Nephron (organoid): ENCODE results near the gene SMIM9.
"Not testable (repeated sequence)": the region's sequence is repeated elsewhere in the genome, so short reads cannot be mapped to it uniquely, and the experiment has no call there.

Experiments
- H3K27ac Mint-ChIP-seq, 3 experiments: 2 replicates each; pipeline ENCODE4 v1.8.0; 2020; ENCODE audit warnings: mixed read lengths in 3 of 3, mild to moderate bottlenecking in 2 of 3, moderate library complexity in 1 of 3
- H3K27me3 Mint-ChIP-seq: 2 replicates; pipeline ENCODE4 v1.8.0; 2021; ENCODE audit warnings: low read depth, mild to moderate bottlenecking, moderate library complexity, mixed read lengths
- H3K36me3 Mint-ChIP-seq: 2 replicates; pipeline ENCODE4 v1.8.0; 2020; ENCODE audit warnings: low read depth, mixed read lengths
- H3K4me1 Mint-ChIP-seq: 2 replicates; pipeline ENCODE4 v1.8.0; 2020; ENCODE audit warnings: mixed read lengths
- H3K4me3 Mint-ChIP-seq, 3 experiments: 2 replicates each; pipeline ENCODE4 v1.8.0; 2020; ENCODE audit warnings: mild to moderate bottlenecking in 3 of 3, mixed read lengths in 3 of 3, moderate library complexity in 2 of 3
- H3K9me3 Mint-ChIP-seq: 2 replicates; pipeline ENCODE4 v1.8.0; 2020; ENCODE audit warnings: mixed read lengths
- CTCF ChIP-seq, 3 experiments: fragments of 200-600 bp; sonication (generic); IDR thresholded peaks; one replicate each; pipeline ENCODE4 v1.5.0; 2021; ENCODE audit warnings: antibody characterized with exemption in 3 of 3; ENCODE audit not compliant: unreplicated experiment in 3 of 3

The SMIM9 gene

DNA sequence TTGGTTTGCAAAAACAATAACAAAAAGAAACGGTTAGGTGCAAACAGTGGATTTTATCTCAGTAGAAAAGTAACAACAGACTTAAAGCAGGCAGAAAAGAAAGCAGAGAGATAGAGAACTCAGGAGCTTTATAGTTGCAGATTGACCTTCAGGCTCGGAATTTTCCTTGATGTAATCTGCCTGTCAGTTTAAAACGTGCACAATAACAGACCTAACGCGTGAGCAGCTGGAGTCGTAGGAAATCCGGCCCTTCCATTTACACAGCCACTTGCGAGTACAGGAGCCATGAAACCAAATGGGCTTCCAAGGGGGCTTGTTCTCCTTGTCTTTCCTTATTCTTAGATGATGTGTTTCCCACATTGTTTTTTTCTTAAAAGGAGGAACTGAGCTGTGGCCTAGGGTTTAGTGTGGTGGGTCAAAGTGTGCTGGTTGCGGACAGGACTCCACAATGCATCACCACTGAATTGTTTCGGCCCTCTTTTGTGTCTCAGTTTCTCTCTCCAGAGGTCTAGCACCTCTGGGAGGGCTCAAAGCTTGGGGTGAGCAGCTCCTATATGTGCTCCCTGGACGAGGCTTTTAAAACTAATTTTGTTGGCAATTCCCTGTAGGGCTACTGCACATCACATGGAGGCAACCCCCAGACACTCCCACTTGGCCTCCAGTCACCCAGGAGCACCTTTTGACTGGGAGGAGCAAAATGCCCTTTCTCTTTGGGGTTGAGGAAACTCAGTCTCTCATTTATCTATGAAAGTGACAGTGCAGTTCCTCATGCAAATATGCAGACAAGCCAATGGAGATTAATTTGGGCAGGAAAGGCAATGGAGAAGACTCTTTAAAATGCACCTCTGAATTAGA, 15.3 kb downstream of the SMIM9 start:
- peaks cover 3% of the 10 kb centered on the region for H3K27me3 Mint-ChIP-seq
- H3K9me3 Mint-ChIP-seq: peaks cover 13% of the 10 kb centered on the region
- H3K27ac Mint-ChIP-seq: no peak overlapping the region
- no peaks in the 10 kb centered on the region for H3K36me3 Mint-ChIP-seq
- TF ChIP-seq CTCF (IDR thresholded peaks at IDR 0.05; ENCODE audit: unreplicated experiment in 3 of 3): no peak
- H3K4me3 Mint-ChIP-seq: no peak overlapping the region
- H3K4me1 Mint-ChIP-seq: no peaks in the 10 kb centered on the region

DNA sequence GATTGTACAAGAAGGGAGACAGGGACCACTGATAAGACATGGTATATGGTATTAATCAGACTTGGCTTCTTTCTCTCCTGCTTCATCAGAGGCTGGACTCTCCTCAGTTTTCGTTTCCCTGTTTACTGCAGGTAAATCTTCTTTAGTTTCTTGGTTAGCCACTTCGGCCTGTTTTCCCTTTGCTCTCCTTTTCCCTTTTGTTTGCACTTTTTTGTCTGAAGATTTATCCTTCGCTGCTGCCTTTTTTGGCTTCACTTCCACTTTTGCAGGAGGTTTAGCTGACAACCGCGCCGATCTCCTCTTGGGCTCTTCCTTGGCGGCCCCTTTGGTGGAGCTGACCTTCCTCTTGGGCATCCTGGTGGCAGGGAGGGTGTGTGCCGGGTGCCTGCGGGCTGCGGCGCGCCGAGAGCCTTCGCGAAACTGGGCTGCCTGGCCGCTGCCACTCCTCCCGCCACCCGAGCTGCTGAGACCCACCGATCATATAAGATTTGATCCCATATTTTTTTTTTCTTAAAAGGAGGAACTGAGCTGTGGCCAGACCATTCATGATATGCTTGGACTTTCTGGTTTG, 17.3 kb downstream of the SMIM9 start:
- not testable (repeated sequence) for H3K27me3 Mint-ChIP-seq

GRCh38 chrX:154816326-154816898, 18.1 kb downstream of the SMIM9 start:
- H3K27ac Mint-ChIP-seq, H3K4me3 Mint-ChIP-seq, H3K4me1 Mint-ChIP-seq, H3K27me3 Mint-ChIP-seq, H3K36me3 Mint-ChIP-seq: not testable (repeated sequence)
- H3K9me3 Mint-ChIP-seq: peaks cover 11% of the 10 kb centered on the region

More for the DNA sequence above, 17.3 kb downstream of the SMIM9 start:
- peaks cover 11% of the 10 kb centered on the region for H3K9me3 Mint-ChIP-seq
- H3K36me3 Mint-ChIP-seq, H3K4me1 Mint-ChIP-seq, H3K27ac Mint-ChIP-seq, H3K4me3 Mint-ChIP-seq: not testable (repeated sequence)

DNA sequence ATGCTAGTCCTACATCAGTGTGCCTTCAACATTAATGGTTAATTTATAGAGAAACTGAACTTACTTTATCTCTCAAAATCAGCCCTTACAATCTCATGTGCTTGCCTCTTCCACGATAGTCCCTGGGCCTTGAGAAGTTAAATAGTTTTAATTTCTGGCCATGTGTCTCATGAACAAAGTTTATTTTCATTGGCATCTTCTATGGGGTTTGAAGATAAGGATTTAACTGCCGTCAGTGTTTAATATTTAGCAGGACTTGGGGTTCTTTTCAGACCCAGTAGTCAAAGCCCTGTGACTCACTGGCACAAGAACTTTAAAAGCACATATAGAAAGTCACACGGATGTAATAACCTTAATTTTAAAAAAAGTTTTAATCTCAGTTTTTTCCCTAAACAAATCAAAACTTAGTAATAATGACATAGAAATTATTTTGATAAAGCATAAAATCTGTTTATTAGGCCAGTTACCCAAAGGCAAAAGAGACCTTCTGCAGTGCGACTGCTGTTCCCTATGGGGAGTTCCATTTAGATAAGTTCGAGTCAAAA, 19.1 kb downstream of the SMIM9 start:
- no peak overlapping the region for H3K27ac Mint-ChIP-seq
- H3K4me1 Mint-ChIP-seq: no peaks in the 10 kb centered on the region
- H3K36me3 Mint-ChIP-seq: no peaks in the 10 kb centered on the region
- TF ChIP-seq CTCF (IDR thresholded peaks at IDR 0.05; ENCODE audit: unreplicated experiment in 3 of 3): no peak
- no peaks in the 10 kb centered on the region for H3K27me3 Mint-ChIP-seq
- no peak overlapping the region for H3K4me3 Mint-ChIP-seq
- H3K9me3 Mint-ChIP-seq: peaks cover 11% of the 10 kb centered on the region

DNA sequence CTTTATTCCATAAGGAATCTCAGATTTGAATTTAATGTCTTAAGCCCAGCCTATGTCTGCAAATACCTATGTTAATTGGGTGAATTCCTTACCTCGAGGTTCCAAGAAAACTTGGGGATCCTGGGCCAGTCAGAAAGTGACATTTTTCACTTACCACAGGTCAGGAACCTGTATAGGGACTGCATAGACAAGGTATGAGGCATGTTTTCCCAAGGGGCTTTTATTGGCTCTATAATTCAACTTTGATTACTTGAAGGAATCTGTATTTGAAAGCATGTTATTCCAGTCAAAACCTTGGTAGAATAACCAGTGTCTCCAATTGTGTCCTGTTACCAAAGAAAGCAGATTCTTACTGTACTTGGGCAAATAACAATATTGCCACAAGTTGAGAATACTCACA, 20.7 kb downstream of the SMIM9 start:
- Mint-ChIP-seq H3K4me3 (no peak overlapping the region), H3K27me3 (no peaks in the 10 kb centered on the region), H3K36me3 (no peaks in the 10 kb centered on the region), H3K27ac (no peak overlapping the region), H3K4me1 (no peaks in the 10 kb centered on the region), H3K9me3 (peaks cover 11% of the 10 kb centered on the region)
- no peak for TF ChIP-seq CTCF (IDR thresholded peaks at IDR 0.05; ENCODE audit: unreplicated experiment in 3 of 3)

DNA sequence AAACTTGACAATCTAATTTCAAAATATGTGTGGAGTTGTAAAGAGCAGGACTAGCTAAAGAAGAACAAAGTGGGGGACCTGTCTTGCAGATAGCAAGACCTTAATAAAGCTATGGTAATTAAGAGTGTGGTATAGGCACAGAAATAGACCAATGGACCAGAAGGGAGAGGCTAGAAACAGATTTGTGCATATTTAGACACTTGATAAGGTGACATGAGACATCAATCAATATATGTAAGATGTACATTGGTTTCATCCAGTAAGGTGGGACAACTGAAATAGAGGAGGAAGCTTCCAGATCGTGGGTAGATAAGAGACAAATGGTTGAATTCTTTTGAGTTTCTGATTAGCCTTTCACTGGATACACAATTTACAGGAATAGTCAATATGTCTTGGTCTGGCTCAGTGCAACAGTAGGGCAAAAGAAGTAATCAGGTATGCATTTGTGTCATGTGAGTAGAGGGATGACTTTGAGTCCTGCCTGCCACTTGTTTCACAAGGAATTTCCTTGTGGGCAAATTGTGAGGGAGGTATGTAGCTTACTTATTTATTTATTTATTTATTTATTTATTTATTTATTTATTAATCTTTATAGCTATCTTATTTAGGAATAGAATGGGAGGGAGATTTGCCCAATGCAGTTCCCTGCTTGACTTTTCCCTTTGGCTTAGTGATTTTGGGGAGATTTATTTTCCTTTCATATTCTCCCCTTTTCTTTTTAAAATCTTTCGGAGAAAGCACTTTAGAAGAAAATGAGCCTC, 21.9 kb downstream of the SMIM9 start:
- H3K9me3 Mint-ChIP-seq: peaks cover 22% of the 10 kb centered on the region
- H3K27me3 Mint-ChIP-seq: no peaks in the 10 kb centered on the region

More for the DNA sequence above, 21.9 kb downstream of the SMIM9 start:
- no peak for TF ChIP-seq CTCF (IDR thresholded peaks at IDR 0.05; ENCODE audit: unreplicated experiment in 3 of 3)
- H3K27ac Mint-ChIP-seq: no peak overlapping the region
- no peaks in the 10 kb centered on the region for H3K36me3 Mint-ChIP-seq
- H3K4me3 Mint-ChIP-seq: no peak overlapping the region
- H3K4me1 Mint-ChIP-seq: no peaks in the 10 kb centered on the region
